ENCODE data around the gene FERMT2.
"Not testable (repeated sequence)": the region's sequence is repeated elsewhere in the genome, so short reads cannot be mapped to it uniquely, and the experiment has no call there.

FERMT2 gene

GRCh38 chr14:52875707-52876106 is 75.1 kb downstream of the FERMT2 start:
- no peak for DNase-seq
- in situ Hi-C loops (cut with MboI; ENCODE audit: low pct_unique_long_range_greater_than_20kb, low sequenced_read_pairs): no loop called here

GRCh38 chr14:52874389-52874788 is 76.5 kb downstream of the FERMT2 start:
- DNase-seq: no peak
- in situ Hi-C loops (cut with MboI; ENCODE audit: low pct_unique_long_range_greater_than_20kb, low sequenced_read_pairs): no loop called here

GRCh38 chr14:52873694-52874093 is 77.2 kb downstream of the FERMT2 start:
- no peak for DNase-seq
- in situ Hi-C loops (cut with MboI; ENCODE audit: low pct_unique_long_range_greater_than_20kb, low sequenced_read_pairs): no loop called here

- in situ Hi-C loops (cut with MboI; ENCODE audit: low pct_unique_long_range_greater_than_20kb, low sequenced_read_pairs): no loop called here
- no peak for DNase-seq
Measured at GRCh38 chr14:52873065-52873464, 77.8 kb downstream of the FERMT2 start.

- DNase-seq: no peak
- in situ Hi-C loops (cut with MboI; ENCODE audit: low pct_unique_long_range_greater_than_20kb, low sequenced_read_pairs): no loop called here
Measured at GRCh38 chr14:52871606-52872005, 79.2 kb downstream of the FERMT2 start.

- in situ Hi-C loops (cut with MboI; ENCODE audit: low pct_unique_long_range_greater_than_20kb, low sequenced_read_pairs): no loop called here
- DNase-seq: no peak
Measured at GRCh38 chr14:52868911-52869618, 81.8 kb downstream of the FERMT2 start.

GRCh38 chr14:52864893-52865292 is 86.0 kb downstream of the FERMT2 start:
- DNase-seq; in situ Hi-C loops (cut with MboI; ENCODE audit: low pct_unique_long_range_greater_than_20kb, low sequenced_read_pairs): not testable (repeated sequence)

GRCh38 chr14:52863334-52863700 is 87.5 kb downstream of the FERMT2 start:
- DNase-seq: no peak
- in situ Hi-C loops (cut with MboI; ENCODE audit: low pct_unique_long_range_greater_than_20kb, low sequenced_read_pairs): no loop called here

- in situ Hi-C loops (cut with MboI; ENCODE audit: low pct_unique_long_range_greater_than_20kb, low sequenced_read_pairs): no loop called here
Measured at GRCh38 chr14:52862632-52863333, 88.1 kb downstream of the FERMT2 start.

GRCh38 chr14:52861403-52861802 is 89.4 kb downstream of the FERMT2 start:
- in situ Hi-C loops (cut with MboI; ENCODE audit: low pct_unique_long_range_greater_than_20kb, low sequenced_read_pairs): no loop called here

More at GRCh38 chr14:52862632-52863333, 88.1 kb downstream of the FERMT2 start:
- no peak for DNase-seq

GRCh38 chr14:52860910-52861309 is 89.9 kb downstream of the FERMT2 start:
- DNase-seq: peak; percentile 11
- in situ Hi-C loops (cut with MboI; ENCODE audit: low pct_unique_long_range_greater_than_20kb, low sequenced_read_pairs): no loop called here

More at GRCh38 chr14:52861403-52861802, 89.4 kb downstream of the FERMT2 start:
- DNase-seq: no peak

- in situ Hi-C loops (cut with MboI; ENCODE audit: low pct_unique_long_range_greater_than_20kb, low sequenced_read_pairs): no loop called here
- no peak for DNase-seq
Measured at GRCh38 chr14:52860209-52860608, 90.6 kb downstream of the FERMT2 start.

GRCh38 chr14:52856139-52856538 is 94.7 kb downstream of the FERMT2 start:
- in situ Hi-C loops (cut with MboI; ENCODE audit: low pct_unique_long_range_greater_than_20kb, low sequenced_read_pairs): no loop called here
- DNase-seq: no peak

GRCh38 chr14:52853522-52853854 is 97.4 kb downstream of the FERMT2 start:
- DNase-seq: no peak
- in situ Hi-C loops (cut with MboI; ENCODE audit: low pct_unique_long_range_greater_than_20kb, low sequenced_read_pairs): no loop called here

GRCh38 chr14:52852810-52853521 is 97.9 kb downstream of the FERMT2 start:
- in situ Hi-C loops (cut with MboI; ENCODE audit: low pct_unique_long_range_greater_than_20kb, low sequenced_read_pairs): no loop called here
- peak; percentile 51 for DNase-seq

- in situ Hi-C loops (cut with MboI; ENCODE audit: low pct_unique_long_range_greater_than_20kb, low sequenced_read_pairs): no loop called here
- DNase-seq: no peak
Measured at GRCh38 chr14:52850451-52850909, 100.4 kb downstream of the FERMT2 start.

- DNase-seq: no peak
- in situ Hi-C loops (cut with MboI; ENCODE audit: low pct_unique_long_range_greater_than_20kb, low sequenced_read_pairs): loop anchor here (25.0 kb wide), 1 partner anchor 114 kb away; the partner anchor contains the start of gene FERMT2
Measured at GRCh38 chr14:52848626-52849025, 102.2 kb downstream of the FERMT2 start.

- in situ Hi-C loops (cut with MboI; ENCODE audit: low pct_unique_long_range_greater_than_20kb, low sequenced_read_pairs): loop anchor here (25.0 kb wide), 1 partner anchor 116 kb away; the partner anchor contains the start of gene FERMT2
- no peak for DNase-seq
Measured at GRCh38 chr14:52846591-52846990, 104.3 kb downstream of the FERMT2 start.

GRCh38 chr14:52845081-52845480 is 105.8 kb downstream of the FERMT2 start:
- in situ Hi-C loops (cut with MboI; ENCODE audit: low pct_unique_long_range_greater_than_20kb, low sequenced_read_pairs): loop anchor here (25.0 kb wide), 1 partner anchor 117 kb away; the partner anchor contains the start of gene FERMT2
- DNase-seq: no peak

Data from KBM-7 (cell line).